ENCODE measurements around the gene MCAM. TPM values are rescaled to one million over a fixed set of nuclear protein-coding genes. Genes with fewer than 3 reads are reported as not detected.

Gene MCAM
- total and polyA plus RNA-seq, 4 donors = 2.2 to 49.6 (median 9.3) TPM

DNA sequence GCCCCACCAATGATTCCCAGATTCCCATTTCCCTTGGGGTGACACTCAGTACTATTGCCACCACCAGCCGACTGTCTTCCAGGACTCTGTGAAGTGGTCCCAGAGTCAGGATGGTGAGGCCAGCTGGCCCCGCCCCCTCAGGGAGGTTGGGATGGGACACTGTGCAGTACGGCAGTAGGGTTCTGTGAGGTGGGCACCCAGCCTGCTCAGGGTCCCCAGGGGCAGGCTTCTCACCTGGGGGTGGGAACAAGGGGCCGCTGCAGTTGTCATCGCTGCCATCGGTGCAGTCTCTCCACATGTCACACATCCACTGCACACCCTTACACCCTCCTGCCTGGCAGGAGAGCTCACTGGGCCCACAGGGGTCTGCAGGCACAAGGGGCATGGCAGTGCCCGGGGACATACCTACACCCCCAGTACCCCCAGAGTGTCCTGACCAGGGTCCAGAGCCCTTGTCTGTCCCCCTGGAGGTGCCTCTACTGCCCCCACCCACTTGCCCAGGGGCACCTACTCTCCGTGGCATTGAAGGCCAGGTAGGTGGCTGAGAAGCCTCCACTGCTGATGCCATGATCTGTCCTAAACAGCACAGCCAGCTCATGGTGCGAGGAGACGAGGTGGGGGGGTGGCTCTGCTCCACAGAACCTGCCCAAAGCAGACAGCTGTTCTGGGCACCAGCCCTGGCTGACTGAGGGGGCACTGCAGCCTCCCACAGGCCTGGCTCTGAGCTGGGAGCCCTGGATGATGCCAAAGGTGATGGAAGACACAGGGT lies 25.6 kb upstream of the MCAM start:
- WGBS = 87% methylated on average over 10 of the region's 10 CpGs
- no peak for TF ChIP-seq GABPA (IDR thresholded peaks at IDR 0.05 in 1 of 2, conservative IDR thresholded peaks at IDR 0.05 in 1 of 2)
- no peak for TF ChIP-seq ATF3 (IDR thresholded peaks at IDR 0.05)
- TF ChIP-seq YY1 (IDR thresholded peaks at IDR 0.05) = no peak
- TF ChIP-seq RXRA (IDR thresholded peaks at IDR 0.05) = no peak
- TF ChIP-seq HNF4G (IDR thresholded peaks at IDR 0.05) = no peak
- no peak for TF ChIP-seq CTCF (IDR thresholded peaks at IDR 0.05; ENCODE audit: low read depth, low read length, missing input control)
- no peaks in the 10 kb centered on the region for H3K9me3 ChIP-seq (ENCODE audit: control insufficient read depth in 4 of 4, low read length in 3 of 4)
- DNase-seq (ENCODE audit: low spot score) = no peak
- H3K27ac ChIP-seq (ENCODE audit: low read depth in 1 of 2, low read length in 2 of 2) = no peak overlapping the region
- H3K36me3 ChIP-seq (ENCODE audit: control insufficient read depth in 4 of 4, insufficient read depth in 3 of 4, low read depth in 1 of 4, low read length in 3 of 4) = no peaks in the 10 kb centered on the region
- no peak overlapping the region for H3K4me3 ChIP-seq (ENCODE audit: low read depth in 1 of 3, low read length in 3 of 3)
- H3K27me3 ChIP-seq (ENCODE audit: control insufficient read depth in 4 of 4, insufficient read depth in 4 of 4, low read length in 3 of 4) = peaks cover 0 to 2% (median 0%) of the 10 kb centered on the region in 4 donors
- H3K9ac ChIP-seq (ENCODE audit: low read depth in 1 of 2, low read length in 2 of 2) = no peak overlapping the region
- H3K4me1 ChIP-seq (ENCODE audit: control insufficient read depth in 4 of 4, insufficient read depth in 4 of 4, low read length in 3 of 4) = peaks cover 7 to 20% (median 11%) of the 10 kb centered on the region in 4 donors

- no peak for DNase-seq (ENCODE audit: low spot score)
- peaks cover 0 to 2% (median 0%) of the 10 kb centered on the region in 4 donors for H3K27me3 ChIP-seq (ENCODE audit: control insufficient read depth in 4 of 4, insufficient read depth in 4 of 4, low read length in 3 of 4)
- WGBS = 87% methylated on average over 7 of the region's 7 CpGs
These were observed 25.0 kb upstream of the MCAM start for GRCh38 chr11:119342023-119342300.

More at GRCh38 chr11:119342023-119342300, 25.0 kb upstream of the MCAM start:
- H3K27ac ChIP-seq (ENCODE audit: low read depth in 1 of 2, low read length in 2 of 2) = no peak overlapping the region
- H3K9ac ChIP-seq (ENCODE audit: low read depth in 1 of 2, low read length in 2 of 2) = no peak overlapping the region
- no peaks in the 10 kb centered on the region for H3K36me3 ChIP-seq (ENCODE audit: control insufficient read depth in 4 of 4, insufficient read depth in 3 of 4, low read depth in 1 of 4, low read length in 3 of 4)
- H3K4me3 ChIP-seq (ENCODE audit: low read depth in 1 of 3, low read length in 3 of 3) = no peak overlapping the region
- no peak for TF ChIP-seq MAX (IDR thresholded peaks at IDR 0.05)
- TF ChIP-seq SP1 (IDR thresholded peaks at IDR 0.05) = no peak
- no peak for TF ChIP-seq RXRA (IDR thresholded peaks at IDR 0.05)
- no peak for TF ChIP-seq TAF1 (conservative IDR thresholded peaks at IDR 0.05)
- TF ChIP-seq, protein P1, sequence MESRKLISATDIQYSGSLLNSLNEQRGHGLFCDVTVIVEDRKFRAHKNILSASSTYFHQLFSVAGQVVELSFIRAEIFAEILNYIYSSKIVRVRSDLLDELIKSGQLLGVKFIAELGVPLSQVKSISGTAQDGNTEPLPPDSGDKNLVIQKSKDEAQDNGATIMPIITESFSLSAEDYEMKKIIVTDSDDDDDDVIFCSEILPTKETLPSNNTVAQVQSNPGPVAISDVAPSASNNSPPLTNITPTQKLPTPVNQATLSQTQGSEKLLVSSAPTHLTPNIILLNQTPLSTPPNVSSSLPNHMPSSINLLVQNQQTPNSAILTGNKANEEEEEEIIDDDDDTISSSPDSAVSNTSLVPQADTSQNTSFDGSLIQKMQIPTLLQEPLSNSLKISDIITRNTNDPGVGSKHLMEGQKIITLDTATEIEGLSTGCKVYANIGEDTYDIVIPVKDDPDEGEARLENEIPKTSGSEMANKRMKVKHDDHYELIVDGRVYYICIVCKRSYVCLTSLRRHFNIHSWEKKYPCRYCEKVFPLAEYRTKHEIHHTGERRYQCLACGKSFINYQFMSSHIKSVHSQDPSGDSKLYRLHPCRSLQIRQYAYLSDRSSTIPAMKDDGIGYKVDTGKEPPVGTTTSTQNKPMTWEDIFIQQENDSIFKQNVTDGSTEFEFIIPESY (IDR thresholded peaks at IDR 0.05) = no peak
- no peak for TF ChIP-seq FOXA1 (IDR thresholded peaks at IDR 0.05)
- no peak for TF ChIP-seq REST (IDR thresholded peaks at IDR 0.05)
- TF ChIP-seq YY1 (IDR thresholded peaks at IDR 0.05) = no peak
- H3K9me3 ChIP-seq (ENCODE audit: control insufficient read depth in 4 of 4, low read length in 3 of 4) = no peaks in the 10 kb centered on the region
- peaks cover 7 to 24% (median 11%) of the 10 kb centered on the region in 4 donors for H3K4me1 ChIP-seq (ENCODE audit: control insufficient read depth in 4 of 4, insufficient read depth in 4 of 4, low read length in 3 of 4)
